Mesothelial cell of epicardium (in vitro differentiated cells): ENCODE measurements around the gene APRT. TPM values are rescaled to one million over a fixed set of nuclear protein-coding genes. Genes with fewer than 3 reads are reported as not detected.

ENCODE experiments used
- DNase-seq, 2 experiments: peaks; one replicate each; pipeline ENCODE4 v3.0.0; 2021; ENCODE audit warnings: low spot score in 2 of 2; ENCODE audit not compliant: unreplicated experiment in 2 of 2
- H3K27ac Mint-ChIP-seq: 2 replicates; pipeline ENCODE4 v1.8.0; 2021; ENCODE audit warnings: mixed read lengths
- H3K27me3 Mint-ChIP-seq: 2 replicates; pipeline ENCODE4 v1.8.0; 2021; ENCODE audit warnings: low read depth, mixed read lengths
- H3K36me3 Mint-ChIP-seq: 2 replicates; pipeline ENCODE4 v1.8.0; 2021; ENCODE audit warnings: mixed read lengths
- H3K4me1 Mint-ChIP-seq: 2 replicates; pipeline ENCODE4 v1.8.0; 2021; ENCODE audit warnings: mixed read lengths
- H3K4me3 Mint-ChIP-seq: 2 replicates; pipeline ENCODE4 v1.8.0; 2021; ENCODE audit warnings: mild to moderate bottlenecking, moderate library complexity, mixed read lengths
- H3K9me3 Mint-ChIP-seq: 2 replicates; pipeline ENCODE4 v1.8.0; 2021; ENCODE audit warnings: mixed read lengths
- CTCF ChIP-seq: fragments of 200-600 bp; sonication (generic); IDR thresholded peaks from one replicate; pipeline ENCODE4 v1.5.0; 2021; ENCODE audit warnings: antibody characterized with exemption; ENCODE audit not compliant: unreplicated experiment
- total RNA-seq: library from RNA; stranded (reverse); gene quantifications from 3 replicates; pipeline ENCODE4 v1.2.1, GENCODE V29; 2021

Gene APRT
- total RNA-seq, 1 donor from 2014 or later: 96.2 TPM

GRCh38 chr16:88820385-88821025 is 8.8 kb upstream of the APRT start:
- Mint-ChIP-seq H3K27ac (no peak overlapping the region), H3K36me3 (peaks cover 8% of the 10 kb centered on the region), H3K9me3 (no peaks in the 10 kb centered on the region), H3K4me1 (no peaks in the 10 kb centered on the region), H3K27me3 (no peaks in the 10 kb centered on the region), H3K4me3 (no peak overlapping the region)
- no peak for TF ChIP-seq CTCF
- DNase-seq: no peak

- TF ChIP-seq CTCF: no peak
- Mint-ChIP-seq H3K36me3 (peaks cover 8% of the 10 kb centered on the region), H3K9me3 (no peaks in the 10 kb centered on the region), H3K27ac (no peak overlapping the region), H3K27me3 (no peaks in the 10 kb centered on the region), H3K4me1 (no peaks in the 10 kb centered on the region), H3K4me3 (no peak overlapping the region)
- no peak for DNase-seq
Measured at GRCh38 chr16:88819126-88819525, 7.4 kb upstream of the APRT start.

- no peak for DNase-seq
- no peaks in the 10 kb centered on the region for H3K4me1 Mint-ChIP-seq
- no peaks in the 10 kb centered on the region for H3K9me3 Mint-ChIP-seq
- no peak for TF ChIP-seq CTCF
- no peak overlapping the region for H3K27ac Mint-ChIP-seq
- H3K36me3 Mint-ChIP-seq: peaks cover 6% of the 10 kb centered on the region
- H3K27me3 Mint-ChIP-seq: no peaks in the 10 kb centered on the region
- H3K4me3 Mint-ChIP-seq: no peak overlapping the region
Measured at GRCh38 chr16:88818575-88818874, 6.8 kb upstream of the APRT start.

- H3K4me1 Mint-ChIP-seq: no peaks in the 10 kb centered on the region
- no peaks in the 10 kb centered on the region for H3K27me3 Mint-ChIP-seq
- H3K27ac Mint-ChIP-seq: no peak overlapping the region
- H3K36me3 Mint-ChIP-seq: peaks cover 4% of the 10 kb centered on the region
- no peaks in the 10 kb centered on the region for H3K9me3 Mint-ChIP-seq
- no peak for DNase-seq
- no peak overlapping the region for H3K4me3 Mint-ChIP-seq
- no peak for TF ChIP-seq CTCF
Measured at GRCh38 chr16:88817785-88818574, 6.3 kb upstream of the APRT start.

- TF ChIP-seq CTCF: no peak
- no peaks in the 10 kb centered on the region for H3K27me3 Mint-ChIP-seq
- no peak overlapping the region for H3K27ac Mint-ChIP-seq
Measured at GRCh38 chr16:88816736-88817535, 5.2 kb upstream of the APRT start.

More at GRCh38 chr16:88816736-88817535, 5.2 kb upstream of the APRT start:
- Mint-ChIP-seq H3K36me3 (no peaks in the 10 kb centered on the region), H3K9me3 (no peaks in the 10 kb centered on the region), H3K4me3 (no peak overlapping the region), H3K4me1 (peaks cover under 1% of the 10 kb centered on the region)
- no peak for DNase-seq
